SK-N-SH (cell line): ENCODE measurements around the gene NOX5. TPM values are rescaled to one million over a fixed set of nuclear protein-coding genes. Genes with fewer than 3 reads are reported as not detected.

ENCODE experiments used
- CTCF ChIA-PET: fragments of 300-600, 350-600 bp; formaldehyde crosslinking; extraction: SDS; loops from one replicate; lab custom pipeline; 2021; lab: Yijun Ruan, JAX
- POLR2A ChIA-PET: fragments of 350-600 bp; sonication (Branson Sonifier 250); formaldehyde crosslinking; extraction: SDS; loops from one replicate; lab custom pipeline; 2020; ENCODE audit warnings: antibody characterized with exemption, inconsistent platforms; lab: Yijun Ruan, JAX
- DNase-seq: peaks from one replicate; pipeline ENCODE4 v3.0.0; 2012
- H2AFZ ChIP-seq: fragments of 200-600 bp; sonication (generic); 2 replicates; pipeline ENCODE4 v1.8.1; 2016; ENCODE audit warnings: antibody characterized with exemption, mild to moderate bottlenecking, low read depth
- H3F3A ChIP-seq: fragments of 200-600 bp; sonication (generic); replicated peaks from 2 replicates; pipeline ENCODE3; 2016; ENCODE audit warnings: antibody characterized with exemption, mild to moderate bottlenecking; ENCODE audit not compliant: insufficient read depth
- H3K27ac ChIP-seq, 2 experiments: fragments of 200-500 bp in 1 of 2; fragments of 200-600 bp in 1 of 2; sonication (Bioruptor generic) in 1 of 2; sonication (generic), shearing (Covaris generic) in 1 of 2; 2 replicates each; pipeline versions ENCODE4 v1.5.1 to v1.6.1; 2014 to 2016; ENCODE audit warnings: low read depth in 2 of 2, inconsistent platforms in 1 of 2, low read length in 1 of 2, mild to moderate bottlenecking in 1 of 2, mixed read lengths in 1 of 2
- H3K27me3 ChIP-seq: fragments of 200-600 bp; sonication (generic), shearing (Covaris generic); 2 replicates; pipeline ENCODE4 v1.6.1; 2016; ENCODE audit warnings: mixed run types; ENCODE audit not compliant: insufficient read depth
- H3K36me3 ChIP-seq, 2 experiments: fragments of 200-500 bp in 1 of 2; fragments of 200-600 bp in 1 of 2; sonication (Bioruptor generic) in 1 of 2; sonication (generic) in 1 of 2; replicated peaks in 1 of 2; 2 replicates each; pipeline versions ENCODE3 to v1.5.1; 2014 to 2016; ENCODE audit warnings: low read length in 1 of 2, mild to moderate bottlenecking in 1 of 2; ENCODE audit not compliant: insufficient read depth in 2 of 2, control insufficient read depth in 1 of 2
- H3K4me1 ChIP-seq, 2 experiments: fragments of 200-500 bp in 1 of 2; fragments of 200-600 bp in 1 of 2; sonication (Bioruptor generic) in 1 of 2; sonication (generic), shearing (Covaris generic) in 1 of 2; 2 replicates each; pipeline versions ENCODE4 v1.5.1 to v1.6.1; 2014 to 2016; ENCODE audit warnings: low read depth in 1 of 2, low read length in 1 of 2, mixed run types in 1 of 2; ENCODE audit not compliant: insufficient read depth in 2 of 2, control insufficient read depth in 1 of 2
- H3K4me2 ChIP-seq: fragments of 200-600 bp; sonication (generic), shearing (Covaris generic); 2 replicates; pipeline ENCODE4 v1.6.1; 2017; ENCODE audit warnings: mixed run types
- H3K4me3 ChIP-seq, 2 experiments: fragments of 200-500 bp in 1 of 2; fragments of 200-600 bp in 1 of 2; sonication (Bioruptor generic) in 1 of 2; sonication (generic), shearing (Covaris generic) in 1 of 2; 2 replicates each; pipeline versions ENCODE4 v1.5.1 to v1.8.1; 2014 to 2016; ENCODE audit warnings: low read depth in 2 of 2, inconsistent platforms in 1 of 2, low read length in 1 of 2, mild to moderate bottlenecking in 1 of 2, mixed read lengths in 1 of 2, moderate library complexity in 1 of 2
- H3K79me2 ChIP-seq: fragments of 200-600 bp; sonication (generic); 2 replicates; pipeline ENCODE4 v1.8.1; 2017; ENCODE audit warnings: mild to moderate bottlenecking; ENCODE audit not compliant: insufficient read depth
- H3K9ac ChIP-seq: fragments of 200-600 bp; sonication (generic); 2 replicates; pipeline ENCODE4 v1.6.1; 2017; ENCODE audit warnings: mixed run types
- H3K9me2 ChIP-seq: fragments of 200-600 bp; sonication (generic); 2 replicates; pipeline ENCODE4 v1.6.1; 2017; ENCODE audit warnings: mixed run types
- H3K9me3 ChIP-seq: fragments of 200-600 bp; sonication (generic); 2 replicates; pipeline ENCODE4 v1.6.1; 2017; ENCODE audit warnings: mixed run types, mild to moderate bottlenecking, moderate library complexity
- H4K20me1 ChIP-seq: fragments of 200-600 bp; sonication (generic); 2 replicates; pipeline ENCODE4 v1.6.1; 2017; ENCODE audit warnings: mild to moderate bottlenecking, mixed run types; ENCODE audit not compliant: insufficient read depth
- ELF1 ChIP-seq: IDR thresholded peaks from 2 replicates; pipeline ENCODE4 v1.4.0; 2012
- EP300 ChIP-seq, 2 experiments: IDR thresholded peaks; 2 replicates each; pipeline versions ENCODE4 v1.4.0 to v1.6.1; 2012; ENCODE audit warnings: borderline replicate concordance in 1 of 2, low read depth in 1 of 2, low read length in 1 of 2
- EZH2phosphoT487 ChIP-seq: fragments of 200-600 bp; sonication (generic); IDR thresholded peaks from 2 replicates; pipeline ENCODE4 v1.6.1; 2017; ENCODE audit warnings: low read depth, mixed run types, mild to moderate bottlenecking, antibody characterized with exemption, moderate library complexity, borderline replicate concordance
- FOSL2 ChIP-seq: IDR thresholded peaks from 2 replicates; pipeline ENCODE4 v1.4.0; 2012; ENCODE audit warnings: low read depth, mild to moderate bottlenecking, moderate library complexity, borderline replicate concordance
- FOXJ3 ChIP-seq: sonication (generic); formaldehyde crosslinking; IDR thresholded peaks from 2 replicates; pipeline ENCODE4 v1.5.1; 2020; ENCODE audit warnings: mild to moderate bottlenecking, missing genetic modification reagents
- GABPA ChIP-seq: IDR thresholded peaks from 2 replicates; pipeline ENCODE4 v1.4.0; 2012; ENCODE audit warnings: low read depth, mild to moderate bottlenecking
- JUND ChIP-seq: IDR thresholded peaks from 2 replicates; pipeline ENCODE4 v1.4.0; 2012
- NFIC ChIP-seq: IDR thresholded peaks from 2 replicates; pipeline ENCODE4 v1.4.0; 2012; ENCODE audit warnings: borderline replicate concordance
- NRF1 ChIP-seq: IDR thresholded peaks from 2 replicates; pipeline ENCODE4 v1.6.1; 2012; ENCODE audit warnings: low read depth, mild to moderate bottlenecking, low read length
- POLR2AphosphoS5 ChIP-seq: IDR thresholded peaks from 2 replicates; pipeline ENCODE4 v1.6.1; 2012; ENCODE audit warnings: low read depth, low read length
- RCOR1 ChIP-seq: fragments of 150-350 bp; IDR thresholded peaks from 2 replicates; pipeline ENCODE4 v1.6.1; 2017; ENCODE audit warnings: antibody characterized with exemption, low read length
- RFX5 ChIP-seq: IDR thresholded peaks from 2 replicates; pipeline ENCODE4 v1.6.1; 2012; ENCODE audit warnings: mild to moderate bottlenecking, improper control_type of control experiment, low read length
- RXRA ChIP-seq: IDR thresholded peaks from 2 replicates; pipeline ENCODE4 v1.4.0; 2012; ENCODE audit warnings: low read depth, mild to moderate bottlenecking, borderline replicate concordance
- SIN3A ChIP-seq: IDR thresholded peaks from 2 replicates; pipeline ENCODE4 v1.6.1; 2012; ENCODE audit warnings: low read depth, mild to moderate bottlenecking, low read length, moderate library complexity, borderline replicate concordance
- YY1 ChIP-seq: IDR thresholded peaks from 2 replicates; pipeline ENCODE4 v1.4.0; 2012; ENCODE audit warnings: low read depth, mild to moderate bottlenecking
- WGBS: methylation state at CpG from one replicate; pipeline ENCODE4 v1.1.6; 2017; ENCODE audit warnings: low lambda C conversion rate; 5-methylcytosine and 5-hydroxymethylcytosine counted together
- polyA plus RNA-seq, 3 experiments: library from polyadenylated mRNA; depleted of rRNA; stranded (reverse); fragments of >200 nt; gene quantifications; 2 replicates each; pipeline ENCODE4 v1.2.3, GENCODE V29; 2012
- TF ChIP-seq, protein P1 (sequence below): fragments of 150-350 bp; IDR thresholded peaks from 2 replicates; pipeline ENCODE4 v1.6.1; 2016; ENCODE audit warnings: mild to moderate bottlenecking, low read depth, low read length
- TF ChIP-seq, protein P2 (sequence below): fragments of 200-600 bp; sonication (generic); IDR thresholded peaks from 2 replicates; pipeline ENCODE4 v1.6.1; 2017; ENCODE audit warnings: antibody characterized with exemption, mild to moderate bottlenecking, moderate library complexity
- TF ChIP-seq, protein P3 (sequence below): IDR thresholded peaks from 2 replicates; pipeline ENCODE4; 2012
- TF ChIP-seq, protein P4 (sequence below): IDR thresholded peaks from 2 replicates; pipeline ENCODE4 v1.4.0; 2012; ENCODE audit warnings: low read depth

Gene NOX5
- polyA plus RNA-seq, 1 of the 3 experiments (the other 2 are of a cell fraction): 0.05 TPM

DNA sequence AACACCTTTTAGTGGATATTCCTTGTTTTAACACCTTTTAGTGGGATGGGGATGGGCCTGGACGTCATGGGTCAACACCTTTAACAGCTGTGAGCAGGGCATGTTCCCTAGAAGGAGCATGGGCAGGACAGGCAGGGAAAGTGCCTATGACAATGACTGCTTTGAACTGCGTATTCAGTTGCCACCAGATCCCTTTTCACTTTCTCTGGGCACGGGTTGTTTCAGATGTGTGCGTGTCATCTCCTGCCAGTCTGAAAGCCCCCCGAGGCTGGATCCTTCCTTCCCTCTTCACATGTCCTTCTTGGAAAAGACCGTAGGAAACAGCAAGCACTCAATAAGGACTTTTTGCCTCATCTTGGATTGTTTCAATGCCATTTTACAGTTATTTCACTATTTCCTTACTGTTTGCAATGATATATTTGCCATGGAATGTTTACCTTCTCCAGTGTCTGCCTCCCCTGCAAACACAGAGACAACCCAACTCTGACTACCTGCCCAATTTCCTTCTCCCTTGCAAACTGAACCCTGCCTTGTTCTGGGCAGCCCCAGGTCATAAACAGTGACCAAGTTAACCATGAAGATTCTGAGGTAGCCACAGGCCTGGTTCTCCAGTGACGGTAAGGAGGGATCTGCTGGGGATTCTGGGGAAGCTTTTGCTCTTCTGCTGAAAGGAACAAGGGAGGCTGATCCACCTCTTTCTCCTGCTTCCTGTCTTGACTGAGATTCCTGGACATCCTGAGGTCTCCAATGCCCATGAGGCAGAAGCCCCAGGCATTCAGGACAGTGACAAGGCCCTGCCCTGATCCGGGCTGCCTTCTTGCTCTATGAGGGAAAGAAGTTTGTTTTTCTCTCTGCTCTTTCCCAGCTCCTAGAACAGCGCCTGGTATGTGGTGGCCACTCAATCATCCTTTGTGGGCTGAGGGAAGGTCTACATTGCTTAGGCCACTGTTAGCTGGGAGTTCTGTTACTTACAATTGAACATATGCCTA, 51.8 kb downstream of the NOX5 start:
- no peak overlapping the region for H3K4me2 ChIP-seq
- ChIA-PET CTCF (interaction anchor here (2.1 to 3.4 kb wide), 2 partner anchors 7 to 328 kb away, joined by 9 to 31 read pairs; no protein-coding TSS in a partner anchor), POLR2A (no interaction called here)

DNA sequence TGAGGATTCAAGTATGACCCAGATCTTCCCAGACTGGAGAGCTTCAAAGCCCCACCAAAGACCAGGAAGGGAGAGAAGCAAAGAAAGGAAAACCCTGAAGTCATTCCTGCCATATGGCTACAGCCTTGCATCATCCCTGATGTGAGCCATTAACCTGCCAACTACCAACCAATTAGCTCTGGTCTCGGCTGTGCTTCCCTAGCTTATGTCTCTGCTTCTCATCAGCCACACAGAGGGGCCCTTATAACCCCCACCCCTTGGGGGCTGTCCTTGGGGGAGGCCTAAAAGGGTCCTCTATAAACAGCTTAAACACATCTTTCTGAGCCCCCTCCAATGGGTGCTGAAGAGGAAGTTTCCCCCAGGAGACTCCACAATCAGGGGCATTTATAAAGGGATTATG, 52.8 kb downstream of the NOX5 start:
- no peak overlapping the region for H3K4me3 ChIP-seq
- H3K9me2 ChIP-seq: no peaks in the 10 kb centered on the region
- no peak overlapping the region for H3K9ac ChIP-seq
- no peaks in the 10 kb centered on the region for H3K36me3 ChIP-seq
- H3K27ac ChIP-seq: no peak overlapping the region
- H3K4me2 ChIP-seq: no peak overlapping the region
- H3K27me3 ChIP-seq: no peaks in the 10 kb centered on the region
- H4K20me1 ChIP-seq: no peaks in the 10 kb centered on the region
- no peak for DNase-seq
- no peak overlapping the region for H2AFZ ChIP-seq
- CTCF ChIA-PET: interaction anchor here (1.2 to 3.4 kb wide), 3 partner anchors 8 to 327 kb away, joined by 3 to 31 read pairs (median 9); no protein-coding TSS in a partner anchor
- H3F3A ChIP-seq: no peaks in the 10 kb centered on the region
- POLR2A ChIA-PET: no interaction called here
- WGBS: 17% methylated on average over 1 of the region's 1 CpG
- H3K79me2 ChIP-seq: no peaks in the 10 kb centered on the region
- H3K4me1 ChIP-seq: peaks cover 0 to 4% of the 10 kb centered on the region in 2 experiments; a peak in 2 of 4 replicates
- H3K9me3 ChIP-seq: no peaks in the 10 kb centered on the region
- TF ChIP-seq, protein P1, sequence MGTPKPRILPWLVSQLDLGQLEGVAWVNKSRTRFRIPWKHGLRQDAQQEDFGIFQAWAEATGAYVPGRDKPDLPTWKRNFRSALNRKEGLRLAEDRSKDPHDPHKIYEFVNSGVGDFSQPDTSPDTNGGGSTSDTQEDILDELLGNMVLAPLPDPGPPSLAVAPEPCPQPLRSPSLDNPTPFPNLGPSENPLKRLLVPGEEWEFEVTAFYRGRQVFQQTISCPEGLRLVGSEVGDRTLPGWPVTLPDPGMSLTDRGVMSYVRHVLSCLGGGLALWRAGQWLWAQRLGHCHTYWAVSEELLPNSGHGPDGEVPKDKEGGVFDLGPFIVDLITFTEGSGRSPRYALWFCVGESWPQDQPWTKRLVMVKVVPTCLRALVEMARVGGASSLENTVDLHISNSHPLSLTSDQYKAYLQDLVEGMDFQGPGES: no peak
- TF ChIP-seq YY1: no peak
- TF ChIP-seq GABPA: no peak
- no peak for TF ChIP-seq RXRA
- no peak for TF ChIP-seq FOSL2
- TF ChIP-seq, protein P2, sequence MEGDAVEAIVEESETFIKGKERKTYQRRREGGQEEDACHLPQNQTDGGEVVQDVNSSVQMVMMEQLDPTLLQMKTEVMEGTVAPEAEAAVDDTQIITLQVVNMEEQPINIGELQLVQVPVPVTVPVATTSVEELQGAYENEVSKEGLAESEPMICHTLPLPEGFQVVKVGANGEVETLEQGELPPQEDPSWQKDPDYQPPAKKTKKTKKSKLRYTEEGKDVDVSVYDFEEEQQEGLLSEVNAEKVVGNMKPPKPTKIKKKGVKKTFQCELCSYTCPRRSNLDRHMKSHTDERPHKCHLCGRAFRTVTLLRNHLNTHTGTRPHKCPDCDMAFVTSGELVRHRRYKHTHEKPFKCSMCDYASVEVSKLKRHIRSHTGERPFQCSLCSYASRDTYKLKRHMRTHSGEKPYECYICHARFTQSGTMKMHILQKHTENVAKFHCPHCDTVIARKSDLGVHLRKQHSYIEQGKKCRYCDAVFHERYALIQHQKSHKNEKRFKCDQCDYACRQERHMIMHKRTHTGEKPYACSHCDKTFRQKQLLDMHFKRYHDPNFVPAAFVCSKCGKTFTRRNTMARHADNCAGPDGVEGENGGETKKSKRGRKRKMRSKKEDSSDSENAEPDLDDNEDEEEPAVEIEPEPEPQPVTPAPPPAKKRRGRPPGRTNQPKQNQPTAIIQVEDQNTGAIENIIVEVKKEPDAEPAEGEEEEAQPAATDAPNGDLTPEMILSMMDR: no peak
- no peak for TF ChIP-seq NFIC
- TF ChIP-seq RCOR1: no peak

More for the DNA sequence above, 51.8 kb downstream of the NOX5 start:
- no peak for DNase-seq
- 77% methylated on average over 9 of the region's 9 CpGs for WGBS
- Histone ChIP-seq H3K9me2 (no peaks in the 10 kb centered on the region), H3K27me3 (no peaks in the 10 kb centered on the region), H3F3A (no peaks in the 10 kb centered on the region), H2AFZ (no peak overlapping the region), H3K4me3 (no peak overlapping the region), H3K27ac (no peak overlapping the region), H4K20me1 (no peaks in the 10 kb centered on the region), H3K4me1 (peaks cover 0 to 5% of the 10 kb centered on the region in 2 experiments; a peak in 3 of 4 replicates), H3K36me3 (no peaks in the 10 kb centered on the region), H3K9ac (no peak overlapping the region), H3K9me3 (no peaks in the 10 kb centered on the region), H3K79me2 (no peaks in the 10 kb centered on the region)
- TF ChIP-seq FOXJ3 (CRISPR knock-in tag): no peak
- TF ChIP-seq FOSL2: no peak
- TF ChIP-seq NFIC: no peak
- TF ChIP-seq EZH2phosphoT487: no peak
- TF ChIP-seq NRF1: no peak
- TF ChIP-seq, protein P3, sequence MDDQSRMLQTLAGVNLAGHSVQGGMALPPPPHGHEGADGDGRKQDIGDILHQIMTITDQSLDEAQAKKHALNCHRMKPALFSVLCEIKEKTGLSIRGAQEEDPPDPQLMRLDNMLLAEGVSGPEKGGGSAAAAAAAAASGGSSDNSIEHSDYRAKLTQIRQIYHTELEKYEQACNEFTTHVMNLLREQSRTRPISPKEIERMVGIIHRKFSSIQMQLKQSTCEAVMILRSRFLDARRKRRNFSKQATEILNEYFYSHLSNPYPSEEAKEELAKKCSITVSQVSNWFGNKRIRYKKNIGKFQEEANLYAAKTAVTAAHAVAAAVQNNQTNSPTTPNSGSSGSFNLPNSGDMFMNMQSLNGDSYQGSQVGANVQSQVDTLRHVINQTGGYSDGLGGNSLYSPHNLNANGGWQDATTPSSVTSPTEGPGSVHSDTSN: no peak
- no peak for TF ChIP-seq EP300 (IDR thresholded peaks at IDR 0.05; ENCODE audit: borderline replicate concordance in 1 of 2, low read depth in 1 of 2, low read length in 1 of 2)
- no peak for TF ChIP-seq JUND
- TF ChIP-seq, protein P4, sequence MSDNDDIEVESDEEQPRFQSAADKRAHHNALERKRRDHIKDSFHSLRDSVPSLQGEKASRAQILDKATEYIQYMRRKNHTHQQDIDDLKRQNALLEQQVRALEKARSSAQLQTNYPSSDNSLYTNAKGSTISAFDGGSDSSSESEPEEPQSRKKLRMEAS: no peak
- TF ChIP-seq RCOR1: no peak
- no peak for TF ChIP-seq YY1
- no peak for TF ChIP-seq ELF1
- TF ChIP-seq POLR2AphosphoS5: no peak
- TF ChIP-seq, protein P2: no peak
- no peak for TF ChIP-seq SIN3A
- TF ChIP-seq RFX5: no peak
- no peak for TF ChIP-seq GABPA
